ENCODE results near the gene UNC119B.
"Not testable (repeated sequence)": the region's sequence is repeated elsewhere in the genome, so short reads cannot be mapped to it uniquely, and the experiment has no call there.

Gene UNC119B

DNA sequence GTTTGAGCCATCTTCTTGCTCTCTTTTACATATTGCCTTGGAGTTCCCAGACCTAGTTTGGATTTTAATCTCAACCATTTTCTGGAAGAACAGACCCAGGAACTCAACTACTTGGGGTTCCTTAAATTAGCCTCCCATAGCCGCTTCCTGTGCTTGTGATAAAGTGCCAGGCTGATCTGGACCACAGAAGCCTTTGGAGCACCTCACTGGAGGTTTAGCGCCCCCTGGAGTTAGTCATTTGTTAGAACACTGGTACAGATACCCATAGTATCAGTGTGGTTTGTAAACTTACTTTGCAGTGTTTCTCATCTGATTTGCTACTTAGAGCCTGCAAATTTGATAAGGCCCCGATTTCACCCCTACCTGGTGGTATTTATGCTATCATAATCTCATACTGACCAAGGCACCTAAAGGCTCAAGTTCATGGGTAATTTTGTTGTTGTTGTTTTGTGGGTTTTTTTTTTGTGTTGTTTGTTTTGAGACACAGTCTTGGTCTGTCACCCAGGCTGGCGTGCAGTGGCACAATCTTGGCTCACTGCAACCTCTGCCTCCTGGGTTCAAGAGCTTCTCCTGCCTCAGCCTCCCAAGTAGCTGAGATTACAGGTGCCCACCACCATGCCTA is 3.7 kb downstream of the UNC119B start:
- in situ Hi-C loops (cut with HindIII; ENCODE audit: low sequenced_read_pairs), result no loop called here

DNA sequence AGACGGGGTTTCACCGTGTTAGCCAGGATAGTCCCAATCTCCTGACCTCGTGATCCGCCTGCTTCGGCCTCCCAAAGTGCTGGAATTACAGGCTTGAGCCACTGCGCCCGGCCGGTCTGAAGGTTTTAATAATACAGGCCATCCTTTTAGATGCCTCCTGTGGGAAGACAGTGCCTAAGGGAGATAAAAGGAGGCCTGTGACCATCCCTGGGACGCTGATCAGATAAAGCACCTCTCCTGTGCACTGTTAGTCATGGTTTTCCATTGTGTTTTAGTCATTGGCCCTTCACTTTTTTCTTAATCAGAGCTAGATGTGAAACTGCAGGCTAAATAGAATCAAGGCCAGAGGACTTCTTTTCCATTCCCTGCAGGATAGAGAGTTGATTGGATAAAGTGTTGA is 7.8 kb downstream of the UNC119B start:
- in situ Hi-C loops (cut with HindIII; ENCODE audit: low sequenced_read_pairs), result no loop called here

DNA sequence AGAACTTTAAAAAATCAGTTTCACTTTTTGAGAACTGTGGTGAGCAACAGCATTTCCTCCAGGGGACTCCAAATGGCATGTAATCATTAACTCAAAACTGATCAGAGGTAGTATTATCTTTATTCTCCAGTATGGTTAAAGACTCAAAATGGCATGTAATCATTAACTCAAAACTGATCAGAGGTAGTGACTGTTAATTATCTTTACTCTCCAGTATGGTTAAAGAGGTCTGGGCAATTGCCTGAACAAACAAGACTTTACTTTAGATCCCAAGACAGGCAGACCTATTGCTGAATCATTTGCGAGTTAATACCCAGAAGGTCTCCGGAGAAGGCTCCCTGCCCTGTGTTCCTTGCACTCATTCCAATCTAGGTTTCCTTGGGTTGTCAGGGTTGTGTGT is 8.8 kb downstream of the UNC119B start:
- in situ Hi-C loops (cut with HindIII; ENCODE audit: low sequenced_read_pairs), result no loop called here

- in situ Hi-C loops (cut with HindIII; ENCODE audit: low sequenced_read_pairs), result loop anchor here (10.0 kb wide), 1 partner anchor 135 kb away; the partner anchor contains the start of gene POP5
These were observed 9.4 kb downstream of the UNC119B start for GRCh38 chr12:120719496-120720233.

DNA sequence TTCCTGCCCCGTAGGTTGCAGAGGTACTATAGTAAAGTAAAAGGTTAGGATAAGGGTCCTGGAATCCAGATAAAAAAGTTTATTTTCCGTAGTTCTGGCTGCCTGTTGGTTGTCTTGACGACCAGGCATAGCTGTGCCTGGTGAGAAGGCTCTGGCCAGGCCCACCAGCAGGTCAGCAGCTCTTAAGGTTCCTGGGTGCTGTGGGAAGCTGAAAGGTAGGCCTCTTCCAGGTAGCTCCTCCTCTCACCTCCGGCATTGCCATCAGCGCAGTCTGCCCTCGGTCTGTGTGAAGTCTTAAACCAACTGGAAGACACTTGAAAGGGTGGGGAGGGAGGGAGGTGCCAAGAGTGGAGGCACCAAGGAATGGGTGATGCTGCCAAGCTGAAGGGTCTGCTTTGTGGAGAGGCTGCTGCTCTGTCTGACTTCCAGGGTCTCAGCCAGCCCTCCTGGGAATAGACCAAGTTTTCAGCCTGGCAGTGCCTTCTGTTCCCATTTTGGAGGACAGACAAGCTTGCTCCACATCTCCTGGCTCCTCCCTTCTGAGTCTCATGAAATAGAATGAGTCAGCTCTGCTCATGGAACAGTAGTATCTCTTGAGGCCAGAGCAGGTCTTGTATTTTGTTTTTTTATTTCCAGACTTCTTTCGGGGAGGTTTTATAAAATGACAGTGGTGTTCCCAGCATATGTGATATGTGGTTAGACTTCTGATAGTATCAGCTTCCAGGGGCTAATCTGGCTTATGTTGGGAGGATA is 10.2 kb downstream of the UNC119B start:
- in situ Hi-C loops (cut with HindIII; ENCODE audit: low sequenced_read_pairs), result loop anchor here (10.0 kb wide), 1 partner anchor 136 kb away; the partner anchor contains the start of gene POP5

GRCh38 chr12:120720987-120721801 is 10.9 kb downstream of the UNC119B start:
- in situ Hi-C loops (cut with HindIII; ENCODE audit: low sequenced_read_pairs), result loop anchor here (10.0 kb wide), 1 partner anchor 136 kb away; the partner anchor contains the start of gene POP5

- in situ Hi-C loops (cut with HindIII; ENCODE audit: low sequenced_read_pairs), result loop anchor here (10.0 kb wide), 1 partner anchor 137 kb away; the partner anchor contains the start of gene POP5
These were observed 11.6 kb downstream of the UNC119B start for GRCh38 chr12:120721866-120722265.

DNA sequence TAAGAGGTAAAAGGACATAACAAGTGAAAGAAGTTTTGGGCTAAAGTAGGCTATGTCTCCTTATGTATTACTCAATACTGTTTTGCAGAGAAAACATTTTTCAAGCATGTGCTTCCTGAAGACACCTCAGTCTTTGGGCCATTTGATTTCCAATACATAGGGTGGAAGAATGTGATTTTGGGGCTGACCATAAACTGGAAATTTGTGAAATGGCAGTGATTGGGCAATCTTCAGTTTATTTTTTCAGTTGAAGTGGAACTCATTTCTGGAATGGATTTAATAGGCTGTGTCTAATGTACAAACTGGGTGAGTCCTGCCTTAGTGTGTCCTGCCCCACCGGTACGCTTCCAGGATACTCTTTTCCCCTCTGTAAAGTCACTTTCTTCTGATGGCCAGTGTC is 12.5 kb downstream of the UNC119B start:
- in situ Hi-C loops (cut with HindIII; ENCODE audit: low sequenced_read_pairs), result loop anchor here (10.0 kb wide), 1 partner anchor 138 kb away; the partner anchor contains the start of gene POP5

GRCh38 chr12:120724720-120725119 is 14.5 kb downstream of the UNC119B start:
- in situ Hi-C loops (cut with HindIII; ENCODE audit: low sequenced_read_pairs), result loop anchor here (5.0 to 10.0 kb wide), 2 partner anchors 77 to 140 kb away; partner anchors contain the start of gene POP5

- in situ Hi-C loops (cut with HindIII; ENCODE audit: low sequenced_read_pairs), result loop anchor here (5.0 to 10.0 kb wide), 2 partner anchors 78 to 140 kb away; partner anchors contain the start of gene POP5
These were observed 14.9 kb downstream of the UNC119B start for GRCh38 chr12:120725151-120725658.

DNA sequence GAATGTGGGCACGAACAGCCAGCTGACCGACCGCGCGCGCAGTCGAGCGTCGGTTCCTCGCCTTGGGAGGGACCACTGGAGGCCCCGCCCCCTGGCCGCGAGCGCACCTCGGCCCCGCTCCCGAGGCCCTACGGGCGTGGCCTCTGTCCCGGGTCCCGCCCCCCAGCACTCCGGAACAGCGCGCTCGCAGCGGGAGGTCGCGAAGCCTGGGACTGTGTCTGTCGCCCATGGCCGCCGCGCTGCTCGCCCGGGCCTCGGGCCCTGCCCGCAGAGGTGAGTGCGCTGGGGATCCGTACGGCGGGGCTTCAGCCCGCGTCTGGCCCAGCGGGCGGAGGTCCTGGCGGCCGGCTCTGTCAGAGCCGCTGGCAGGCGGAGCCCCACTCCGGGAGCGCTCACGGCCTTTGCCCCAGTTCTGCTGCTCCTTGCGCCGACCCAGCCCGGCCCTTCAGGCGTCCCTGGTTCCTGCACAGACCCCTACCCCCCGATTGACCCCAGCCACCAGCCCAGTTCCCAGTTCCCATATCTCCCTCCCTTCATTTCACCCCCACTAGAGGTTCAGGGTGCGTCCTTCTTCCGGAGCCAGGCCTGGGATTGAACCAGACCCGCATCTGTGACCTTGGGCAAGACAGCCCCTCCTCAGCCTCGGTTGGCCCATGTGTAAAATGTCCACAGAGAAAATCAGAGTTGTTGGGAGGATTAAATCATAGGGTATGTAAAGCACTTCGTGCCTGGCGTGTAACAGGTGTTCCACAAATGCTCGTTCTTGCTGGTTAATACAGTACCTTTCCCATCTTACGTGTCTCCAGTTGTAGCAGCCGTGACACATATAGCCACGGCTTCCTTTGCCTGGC is 15.6 kb downstream of the UNC119B start, which contains the start of gene ACADS:
ACADS (plus strand) TSS at position 168 of the 851 bp plus-strand sequence; CDS start at position 228, 60 bp downstream.
- in situ Hi-C loops (cut with HindIII; ENCODE audit: low sequenced_read_pairs), result loop anchor here (5.0 to 10.0 kb wide), 2 partner anchors 79 to 141 kb away; partner anchors contain the start of gene POP5

GRCh38 chr12:120726510-120726793 is 16.2 kb downstream of the UNC119B start:
- in situ Hi-C loops (cut with HindIII; ENCODE audit: low sequenced_read_pairs), result loop anchor here (5.0 to 10.0 kb wide), 2 partner anchors 79 to 142 kb away; partner anchors contain the start of gene POP5

GRCh38 chr12:120726961-120727360 is 16.7 kb downstream of the UNC119B start:
- in situ Hi-C loops (cut with HindIII; ENCODE audit: low sequenced_read_pairs), result loop anchor here (5.0 to 10.0 kb wide), 2 partner anchors 80 to 142 kb away; partner anchors contain the start of gene POP5

- in situ Hi-C loops (cut with HindIII; ENCODE audit: low sequenced_read_pairs), result not testable (repeated sequence)
These were observed 21.9 kb downstream of the UNC119B start for GRCh38 chr12:120732198-120732597.

GRCh38 chr12:120733574-120733973 is 23.3 kb downstream of the UNC119B start:
- in situ Hi-C loops (cut with HindIII; ENCODE audit: low sequenced_read_pairs), result no loop called here

GRCh38 chr12:120734210-120734609 is 24.0 kb downstream of the UNC119B start:
- in situ Hi-C loops (cut with HindIII; ENCODE audit: low sequenced_read_pairs), result no loop called here

- in situ Hi-C loops (cut with HindIII; ENCODE audit: low sequenced_read_pairs), result no loop called here
These were observed 24.9 kb downstream of the UNC119B start for GRCh38 chr12:120735181-120735580.

GRCh38 chr12:120736404-120737331 is 26.4 kb downstream of the UNC119B start:
- in situ Hi-C loops (cut with HindIII; ENCODE audit: low sequenced_read_pairs), result no loop called here
